Anterior cingulate cortex (tissue), 58 donors: ENCODE measurements around the gene LRBA.
"Not testable (repeated sequence)": the region's sequence is repeated elsewhere in the genome, so short reads cannot be mapped to it uniquely, and the experiment has no call there.

Source experiments
- DNase-seq, 58 donors: peaks; one replicate each; lab custom pipeline; 2025; lab: John Stamatoyannopoulos, UW

The LRBA gene

DNA sequence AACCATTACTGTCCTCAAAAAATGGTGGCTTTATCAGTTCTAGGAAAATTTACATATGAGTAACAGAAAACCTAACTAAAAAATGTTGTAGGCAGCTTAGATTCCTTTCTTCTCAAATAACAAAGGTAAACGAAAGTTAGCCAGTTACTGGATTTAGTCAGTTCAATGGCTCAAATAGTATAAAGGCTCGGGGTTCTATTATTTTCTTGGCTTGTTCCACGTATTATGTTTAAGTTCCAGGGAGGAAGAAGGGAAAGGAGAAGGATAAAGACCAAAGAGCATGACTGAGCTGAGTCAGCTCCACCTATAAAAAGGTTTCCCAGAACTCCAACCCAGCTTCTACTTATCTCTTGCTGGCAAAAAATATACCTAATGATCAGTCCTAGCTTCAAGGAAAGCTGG is 474.1 kb downstream of the LRBA start:
- no peak for DNase-seq

GRCh38 chr4:150540536-150540935 is 474.5 kb downstream of the LRBA start:
- no peak for DNase-seq

DNA sequence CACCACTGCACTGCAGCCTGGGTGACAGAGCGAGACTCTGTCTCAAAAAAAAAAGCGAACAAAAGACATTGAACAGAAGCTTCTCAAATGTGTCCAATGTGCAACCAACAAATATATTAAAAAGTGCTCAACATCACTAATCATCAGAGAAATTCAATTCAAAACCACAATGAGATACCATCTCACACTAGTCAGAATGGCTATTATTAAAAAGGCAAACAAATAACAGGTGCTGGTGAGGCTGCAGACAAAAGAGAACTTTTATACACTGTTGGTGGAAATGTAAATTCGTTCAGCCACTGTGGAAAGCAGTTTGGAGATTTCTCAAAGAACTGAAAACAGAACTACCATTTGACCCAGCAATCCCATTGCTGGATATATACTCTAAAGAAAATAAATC is 477.2 kb downstream of the LRBA start:
- DNase-seq = not testable (repeated sequence)

- no peak for DNase-seq
These were observed 480.3 kb downstream of the LRBA start for GRCh38 chr4:150534818-150535217.

- no peak for DNase-seq
These were observed 481.4 kb downstream of the LRBA start for GRCh38 chr4:150533673-150534072.

DNA sequence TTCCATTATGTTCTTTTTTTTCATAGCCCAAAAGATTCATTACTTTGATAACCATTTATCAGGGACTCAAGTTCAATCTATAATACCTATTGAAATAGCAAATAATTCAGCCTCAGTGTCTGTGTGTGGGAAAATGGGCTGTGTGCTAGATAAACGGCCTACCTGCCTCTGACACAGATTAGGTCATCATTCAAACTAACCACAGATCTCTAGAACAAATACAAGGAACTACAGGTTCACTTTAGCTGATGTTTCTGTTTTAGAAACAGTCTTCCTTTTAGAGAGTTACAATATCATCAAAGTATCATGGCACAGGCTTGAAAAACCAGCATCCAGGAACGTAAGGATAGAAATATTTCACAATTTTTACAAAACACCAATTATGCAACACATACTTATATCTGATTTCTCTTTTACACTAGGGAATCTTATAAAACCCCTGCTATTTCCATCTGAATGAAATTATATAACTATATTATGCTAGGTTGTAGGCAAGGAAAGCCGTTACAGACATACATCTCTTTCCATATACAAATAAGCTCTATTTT is 489.7 kb downstream of the LRBA start:
- no peak for DNase-seq

- no peak for DNase-seq
These were observed 496.5 kb downstream of the LRBA start for GRCh38 chr4:150518559-150518958.

DNA sequence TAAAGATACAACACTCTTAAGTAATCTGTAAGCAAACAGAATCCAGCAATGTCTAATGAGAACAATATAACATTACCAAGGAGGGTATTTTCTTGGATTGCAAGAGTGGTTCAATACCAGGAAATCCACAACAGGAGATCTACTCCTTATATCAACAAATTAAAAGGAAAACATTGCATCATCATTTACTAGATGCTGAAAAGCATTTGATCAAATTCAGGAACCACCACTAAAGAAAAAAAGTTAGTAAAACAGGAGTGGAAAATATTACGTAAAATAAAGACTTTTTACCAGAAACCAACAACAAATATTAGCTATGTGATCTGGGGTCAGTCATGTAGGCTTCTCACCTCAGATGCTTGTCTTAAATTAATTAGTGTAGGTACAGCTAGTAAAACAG is 499.9 kb downstream of the LRBA start:
- DNase-seq = no peak

- DNase-seq = no peak
These were observed 500.4 kb downstream of the LRBA start for GRCh38 chr4:150514709-150515108.

GRCh38 chr4:150510176-150510865 is 504.8 kb downstream of the LRBA start:
- no peak for DNase-seq

DNA sequence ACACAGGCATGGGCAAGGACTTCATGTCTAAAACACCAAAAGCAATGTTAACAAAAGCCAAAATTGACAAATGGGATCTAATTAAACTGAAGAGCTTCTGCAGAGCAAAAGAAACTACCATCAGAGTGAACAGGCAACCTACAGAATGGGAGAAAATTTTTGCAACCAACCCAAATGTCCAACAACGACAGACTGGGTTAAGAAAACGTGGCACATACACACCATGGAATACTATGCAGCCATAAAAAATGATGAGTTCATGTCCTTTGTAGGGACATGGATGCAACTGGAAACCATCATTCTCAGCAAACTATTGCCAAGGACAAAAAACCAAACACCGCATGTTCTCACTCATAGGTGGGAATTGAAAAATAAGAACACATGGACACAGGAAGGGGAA is 507.4 kb downstream of the LRBA start:
- DNase-seq = not testable (repeated sequence)

- no peak for DNase-seq
These were observed 513.1 kb downstream of the LRBA start for GRCh38 chr4:150501983-150502382.

DNA sequence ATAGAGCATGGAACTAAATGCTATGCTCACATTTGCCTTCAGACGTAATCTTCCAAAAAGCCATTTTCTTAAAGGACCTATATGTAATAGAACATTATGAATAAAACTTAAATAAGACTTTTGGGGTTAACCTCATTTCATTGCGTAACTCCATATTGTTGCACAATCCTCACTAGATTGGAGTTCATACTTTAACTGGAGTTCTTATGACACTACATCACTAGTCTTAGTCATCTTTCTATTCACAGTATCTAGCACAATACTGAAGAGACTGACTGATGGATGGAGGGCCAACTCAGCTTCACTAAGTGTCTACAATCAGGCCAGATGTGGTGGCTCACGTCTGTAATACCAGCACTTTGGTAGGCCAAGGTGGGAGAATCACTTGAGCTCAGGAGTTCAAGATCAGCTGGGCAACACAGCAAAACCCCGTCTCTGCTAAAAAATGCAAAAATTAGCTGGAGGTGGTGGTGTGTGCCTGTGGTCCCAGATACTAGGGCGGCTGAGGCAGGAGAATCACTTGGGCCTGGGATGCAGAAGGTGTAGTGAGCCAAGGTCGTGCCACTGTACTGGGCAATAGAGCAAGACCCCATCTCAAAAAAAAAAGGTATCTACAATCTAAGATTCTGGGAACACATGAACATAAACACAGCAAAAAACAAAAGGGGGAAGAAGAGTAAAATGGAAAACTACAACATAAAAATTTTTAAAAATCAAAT is 513.9 kb downstream of the LRBA start:
- DNase-seq = no peak

DNA sequence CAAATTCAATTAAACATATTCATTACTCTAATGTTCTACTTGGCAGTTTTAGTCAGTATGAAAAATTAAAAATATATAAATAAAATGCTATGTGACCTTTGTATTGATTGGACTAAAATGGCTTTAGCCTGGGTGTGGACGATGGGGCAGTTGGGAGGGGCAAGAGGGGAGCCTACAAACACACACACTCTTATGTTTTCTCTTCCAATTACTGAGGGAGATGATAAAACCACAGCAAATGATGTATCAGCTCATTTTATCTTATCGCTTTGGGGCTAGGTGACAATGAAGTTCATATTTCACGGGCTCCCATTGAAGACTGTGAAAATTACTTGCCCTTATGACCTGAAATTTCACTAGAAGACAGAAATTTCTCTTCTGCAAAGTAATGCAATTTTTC is 517.5 kb downstream of the LRBA start:
- DNase-seq = no peak

DNA sequence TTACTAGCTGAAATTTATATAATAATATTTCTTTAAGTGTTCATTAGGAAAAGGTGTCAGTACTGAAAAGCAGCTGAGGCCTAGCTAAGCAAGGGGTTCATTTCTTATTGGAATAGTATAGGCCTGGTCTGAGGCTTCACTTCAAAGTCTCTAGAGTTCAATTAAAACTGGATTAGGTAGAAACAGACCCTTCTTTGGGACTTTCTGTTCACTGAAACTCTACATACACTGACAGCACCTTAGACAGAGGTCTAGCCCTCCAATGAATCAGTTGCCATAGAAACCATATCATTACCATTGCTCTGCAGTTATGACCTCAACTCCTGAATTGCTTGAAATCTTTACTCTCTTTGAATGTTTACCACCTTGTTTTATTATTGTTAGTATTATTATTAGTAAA is 519.5 kb downstream of the LRBA start:
- no peak for DNase-seq

GRCh38 chr4:150493851-150494250 is 521.2 kb downstream of the LRBA start:
- DNase-seq = no peak

- no peak for DNase-seq
These were observed 523.7 kb downstream of the LRBA start for GRCh38 chr4:150491132-150492049.

DNA sequence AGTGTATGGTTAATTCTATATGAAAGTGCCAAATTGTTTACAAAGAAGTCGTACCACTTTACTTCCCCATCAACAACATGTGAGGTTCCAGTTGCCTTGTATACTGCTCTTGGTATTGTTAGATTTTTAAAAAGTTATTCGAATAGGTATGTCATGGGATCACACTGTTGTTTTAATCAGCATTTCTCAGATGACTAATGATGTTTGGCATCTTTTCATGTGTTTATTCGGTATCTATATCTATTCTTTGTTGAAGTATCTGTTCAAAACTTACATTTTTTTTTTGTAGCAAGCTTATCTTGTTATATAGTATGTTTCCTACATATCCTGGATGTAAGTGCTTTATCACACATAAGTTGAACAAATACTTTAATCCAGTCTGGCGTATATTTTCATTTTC is 532.5 kb downstream of the LRBA start:
- no peak for DNase-seq

DNA sequence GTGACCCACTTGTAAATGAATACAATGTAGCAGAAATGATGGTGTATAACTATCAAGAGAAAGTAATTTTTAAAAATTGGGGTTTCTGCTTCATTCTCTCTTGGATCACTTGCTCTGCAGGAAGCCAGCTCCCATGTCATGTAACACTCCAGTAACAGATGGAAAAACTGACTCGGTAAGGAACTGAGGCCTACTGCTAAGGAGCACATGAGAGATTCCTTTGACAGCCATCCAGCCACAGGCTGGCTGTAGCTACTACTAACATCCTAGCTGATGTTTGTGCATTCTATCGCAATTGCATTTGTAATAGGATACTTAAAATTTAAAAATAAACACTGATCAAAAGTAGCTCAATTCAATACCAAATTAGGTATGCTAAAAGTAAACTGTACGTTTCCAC is 535.4 kb downstream of the LRBA start:
- DNase-seq = no peak

GRCh38 chr4:150477869-150478268 is 537.2 kb downstream of the LRBA start:
- DNase-seq = no peak

GRCh38 chr4:150476776-150477175 is 538.3 kb downstream of the LRBA start:
- DNase-seq = no peak
